Right lung (tissue), 10 donors: ENCODE results near the gene PPP1R1B. TPM values are rescaled to one million over a fixed set of nuclear protein-coding genes. Genes with fewer than 3 reads are reported as not detected.
"Not testable (repeated sequence)": the region's sequence is repeated elsewhere in the genome, so short reads cannot be mapped to it uniquely, and the experiment has no call there.

Experiments used
- DNase-seq, 2 donors: peaks; one replicate each; pipeline ENCODE4 v3.0.0-alpha.2; 2013
- long read RNA-seq, 8 donors: transcript quantifications; one replicate each; lab custom pipeline, GENCODE V29; 2026
- polyA plus RNA-seq, 5 donors: library from polyadenylated mRNA; unstranded; fragments of 120-200 nt; gene quantifications; one replicate each; pipeline versions ENCODE4 v1.2.1 to v1.2.3, GENCODE V29; 2013; ENCODE audit warnings: inconsistent platforms in 1 of 5, low replicate concordance in 1 of 5; ENCODE audit not compliant: insufficient read length in 5 of 5, insufficient read depth in 1 of 5

The PPP1R1B gene
- 10 to 100 TPM; 48.3 to 68.1 (median 60.1) TPM for polyA plus RNA-seq
- long read RNA-seq, donor 1, transcript PPP1R1B-206 (3 exons, 2,879 nt): major isoform, 13 of 16 reads
- long read RNA-seq, donor 1, partial matches to known transcripts: 0 of 16 reads
- long read RNA-seq, donor 1, other reads (novel, unspliced or antisense): 0 of 16 reads
- long read RNA-seq, donor 2, transcript PPP1R1B-201 (7 exons, 1,845 nt): major isoform, 5 of 12 reads
- long read RNA-seq, donor 2, transcript PPP1R1B-206 (3 exons, 2,879 nt): major isoform, 5 of 12 reads
- long read RNA-seq, donor 2, partial matches to known transcripts: 0 of 12 reads
- long read RNA-seq, donor 2, other reads (novel, unspliced or antisense): 0 of 12 reads
- long read RNA-seq, donor 3, transcript PPP1R1B-206 (3 exons, 2,879 nt): major isoform, 12 of 15 reads
- long read RNA-seq, donor 3, partial matches to known transcripts: 0 of 15 reads
- long read RNA-seq, donor 3, other reads (novel, unspliced or antisense): 0 of 15 reads
- long read RNA-seq, donor 4, transcript PPP1R1B-206 (3 exons, 2,879 nt): major isoform, 5 of 16 reads
- long read RNA-seq, donor 4, partial matches to known transcripts: 8 of 16 reads
- long read RNA-seq, donor 4, other reads (novel, unspliced or antisense): 0 of 16 reads
- long read RNA-seq, donor 5, transcript PPP1R1B-206 (3 exons, 2,879 nt): major isoform, 17 of 28 reads
- long read RNA-seq, donor 5, transcript PPP1R1B-201 (7 exons, 1,845 nt): minor isoform, 5 of 28 reads
- long read RNA-seq, donor 5, partial matches to known transcripts: 0 of 28 reads
- long read RNA-seq, donor 5, other reads (novel, unspliced or antisense): 5 of 28 reads
- long read RNA-seq, donor 6, transcript PPP1R1B-201 (7 exons, 1,845 nt): minor isoform, 7 of 27 reads
- long read RNA-seq, donor 6, transcript PPP1R1B-206 (3 exons, 2,879 nt): major isoform, 12 of 27 reads
- long read RNA-seq, donor 6, partial matches to known transcripts: 8 of 27 reads
- long read RNA-seq, donor 6, other reads (novel, unspliced or antisense): 0 of 27 reads
- long read RNA-seq, donor 7, transcript PPP1R1B-206 (3 exons, 2,879 nt): major isoform, 17 of 41 reads
- long read RNA-seq, donor 7, partial matches to known transcripts: 5 of 41 reads
- long read RNA-seq, donor 7, other reads (novel, unspliced or antisense): 14 of 41 reads
- long read RNA-seq, donor 8, partial matches to known transcripts: 0 of 3 reads
- long read RNA-seq, donor 8, other reads (novel, unspliced or antisense): 0 of 3 reads

GRCh38 chr17:39626171-39627046, at the start of gene PPP1R1B:
Gene PPP1R1B (plus strand): TSS chr17:39626952. CDS start chr17:39627393, 441 bp downstream.
- DNase-seq: peak; percentile 49 to 52

GRCh38 chr17:39578272-39578671, 48.5 kb upstream of the PPP1R1B start:
- no peak for DNase-seq

GRCh38 chr17:39579318-39580081, 47.3 kb upstream of the PPP1R1B start:
- DNase-seq: peak in 1 of 2 donors; percentile 36

GRCh38 chr17:39580082-39580468, 46.7 kb upstream of the PPP1R1B start:
- DNase-seq: no peak

- DNase-seq: no peak
These were observed 45.5 kb upstream of the PPP1R1B start for GRCh38 chr17:39581071-39581758.

- no peak for DNase-seq
These were observed 45.0 kb upstream of the PPP1R1B start for GRCh38 chr17:39581759-39582085.

- no peak for DNase-seq
These were observed 44.1 kb upstream of the PPP1R1B start for GRCh38 chr17:39582658-39583057.

GRCh38 chr17:39590180-39590579, 36.6 kb upstream of the PPP1R1B start:
- DNase-seq: not testable (repeated sequence)

- peak in 1 of 2 donors; percentile 50 for DNase-seq
These were observed 34.5 kb upstream of the PPP1R1B start for GRCh38 chr17:39591958-39592954.

GRCh38 chr17:39593371-39593770, 33.4 kb upstream of the PPP1R1B start:
- DNase-seq: no peak

GRCh38 chr17:39595294-39595693, 31.5 kb upstream of the PPP1R1B start:
- DNase-seq: no peak

- DNase-seq: no peak
These were observed 30.7 kb upstream of the PPP1R1B start for GRCh38 chr17:39595928-39596510.

GRCh38 chr17:39596543-39597267, 30.0 kb upstream of the PPP1R1B start:
- DNase-seq: no peak

GRCh38 chr17:39597372-39598046, 29.2 kb upstream of the PPP1R1B start:
- DNase-seq: no peak

- DNase-seq: no peak
These were observed 28.7 kb upstream of the PPP1R1B start for GRCh38 chr17:39598047-39598481.

GRCh38 chr17:39598630-39599003, 28.1 kb upstream of the PPP1R1B start:
- DNase-seq: no peak
